ENCODE measurements around the gene AVPI1.

Gene AVPI1

GRCh38 chr10:97635577-97635976 is 51.5 kb downstream of the AVPI1 start (continued):
- TF ChIP-seq ZNF518A (tag by site-specific recombination; conservative IDR thresholded peaks at IDR 0.05; ENCODE audit: low read depth): peak; percentile 96

GRCh38 chr10:97633921-97634320 is 53.1 kb downstream of the AVPI1 start:
- no peaks in the 10 kb centered on the region for H3K9me3 ChIP-seq (ENCODE audit: control insufficient read depth, insufficient read depth, low read depth, low read length)
- no peaks in the 10 kb centered on the region for H3K36me3 ChIP-seq (ENCODE audit: control insufficient read depth in 2 of 2, insufficient read depth in 1 of 2, low read length in 2 of 2)
- no peak overlapping the region; the same call in 1 of the 2 replicates for H3K27ac ChIP-seq (ENCODE audit: extremely low read depth, low read depth, low read length)
- CTCF ChIA-PET: interaction anchor here (0.6 to 0.9 kb wide), 2 partner anchors 15 to 91 kb away, joined by 4 read pairs; no protein-coding TSS in a partner anchor
- no peak for TF ChIP-seq ZNF571 (tag by site-specific recombination; IDR thresholded peaks at IDR 0.05)
- TF ChIP-seq ZBTB6 (tag by site-specific recombination; IDR thresholded peaks at IDR 0.05): peak; percentile 74; the same call in 1 of the 2 replicates
- no peak for TF ChIP-seq ZNF433 (tag by site-specific recombination; IDR thresholded peaks at IDR 0.05; ENCODE audit: low read depth)
- no peak for TF ChIP-seq EGR2 (tag by site-specific recombination; IDR thresholded peaks at IDR 0.05; ENCODE audit: low read depth)
- 0 out of 2 replicates have a peak, but pooled peaks have one; percentile 14 for TF ChIP-seq CTCF (tag by site-specific recombination; IDR thresholded peaks at IDR 0.05)
- peak; percentile 85; the same call in 1 of the 2 replicates for TF ChIP-seq ZNF121 (tag by site-specific recombination; IDR thresholded peaks at IDR 0.05)
- TF ChIP-seq ZNF580 (tag by site-specific recombination; IDR thresholded peaks at IDR 0.05): 0 out of 2 replicates have a peak, but pooled peaks have one; percentile 55
- H3K4me3 ChIP-seq (ENCODE audit: low read depth, low read length): peak overlapping the region; percentile 65; the same call in 1 of the 2 replicates
- POLR2A ChIA-PET: interaction anchor here (1.0 kb wide), 1 partner anchor 103 kb away, joined by 3 read pairs; the partner anchor contains the start of gene ZFYVE27
- H3K4me1 ChIP-seq (ENCODE audit: control insufficient read depth, insufficient read depth, low read length): no peaks in the 10 kb centered on the region

- no peaks in the 10 kb centered on the region for H3K9me3 ChIP-seq (ENCODE audit: control insufficient read depth, insufficient read depth, low read depth, low read length)
- H3K4me1 ChIP-seq (ENCODE audit: control insufficient read depth, insufficient read depth, low read length): no peaks in the 10 kb centered on the region
- CTCF ChIA-PET: interaction anchor here (0.9 to 1.7 kb wide), 2 partner anchors 16 to 25 kb away, joined by 4 read pairs; no protein-coding TSS in a partner anchor
- H3K36me3 ChIP-seq (ENCODE audit: control insufficient read depth in 2 of 2, insufficient read depth in 1 of 2, low read length in 2 of 2): no peaks in the 10 kb centered on the region
- POLR2A ChIA-PET: interaction anchor here (1.0 kb wide), 1 partner anchor 103 kb away, joined by 3 read pairs; the partner anchor contains the start of gene ZFYVE27
- H3K27ac ChIP-seq (ENCODE audit: extremely low read depth, low read depth, low read length): no peak within 1 kb of the TSS; the same call in 1 of the 2 replicates
- peak within 1 kb of the TSS; percentile 65 for H3K4me3 ChIP-seq (ENCODE audit: low read depth, low read length)
- TF ChIP-seq ZBTB20 (tag by site-specific recombination; IDR thresholded peaks at IDR 0.05) (peak; percentile 93), HOXD13 (CRISPR knock-in tag; IDR thresholded peaks at IDR 0.05; ENCODE audit: borderline replicate concordance) (0 out of 2 replicates have a peak, but pooled peaks have one; percentile 35), ZNF37A (tag by site-specific recombination; IDR thresholded peaks at IDR 0.05) (no peak), ZSCAN5A (tag by site-specific recombination; IDR thresholded peaks at IDR 0.05) (peak; percentile 38; the same call in 1 of the 2 replicates), PRDM4 (tag by site-specific recombination; IDR thresholded peaks at IDR 0.05) (no peak), ZNF76 (tag by site-specific recombination; IDR thresholded peaks at IDR 0.05; ENCODE audit: borderline replicate concordance, low read depth) (peak; percentile 94), ZNF473 (tag by site-specific recombination; IDR thresholded peaks at IDR 0.05) (no peak), ZBTB26 (tag by site-specific recombination; optimal IDR thresholded peaks at IDR 0.05) (peak; percentile 83)
Observed at GRCh38 chr10:97632949-97633884, 53.8 kb downstream of the AVPI1 start, which contains the start of gene MORN4. Gene MORN4 (minus strand): TSS chr10:97633500. CDS start chr10:97619653, 13,847 bp downstream.

Data from HEK293 (cell line).